GM21526 (cell line): ENCODE results near the gene ADORA1.

Source experiments
- ATAC-seq: cut with Tn5 transposase; IDR thresholded peaks from one replicate; pipeline ENCODE4 v1.9.1; 2021; ENCODE audit warnings: moderate library complexity; ENCODE audit not compliant: unreplicated experiment, low FRiP score

ADORA1 gene

DNA sequence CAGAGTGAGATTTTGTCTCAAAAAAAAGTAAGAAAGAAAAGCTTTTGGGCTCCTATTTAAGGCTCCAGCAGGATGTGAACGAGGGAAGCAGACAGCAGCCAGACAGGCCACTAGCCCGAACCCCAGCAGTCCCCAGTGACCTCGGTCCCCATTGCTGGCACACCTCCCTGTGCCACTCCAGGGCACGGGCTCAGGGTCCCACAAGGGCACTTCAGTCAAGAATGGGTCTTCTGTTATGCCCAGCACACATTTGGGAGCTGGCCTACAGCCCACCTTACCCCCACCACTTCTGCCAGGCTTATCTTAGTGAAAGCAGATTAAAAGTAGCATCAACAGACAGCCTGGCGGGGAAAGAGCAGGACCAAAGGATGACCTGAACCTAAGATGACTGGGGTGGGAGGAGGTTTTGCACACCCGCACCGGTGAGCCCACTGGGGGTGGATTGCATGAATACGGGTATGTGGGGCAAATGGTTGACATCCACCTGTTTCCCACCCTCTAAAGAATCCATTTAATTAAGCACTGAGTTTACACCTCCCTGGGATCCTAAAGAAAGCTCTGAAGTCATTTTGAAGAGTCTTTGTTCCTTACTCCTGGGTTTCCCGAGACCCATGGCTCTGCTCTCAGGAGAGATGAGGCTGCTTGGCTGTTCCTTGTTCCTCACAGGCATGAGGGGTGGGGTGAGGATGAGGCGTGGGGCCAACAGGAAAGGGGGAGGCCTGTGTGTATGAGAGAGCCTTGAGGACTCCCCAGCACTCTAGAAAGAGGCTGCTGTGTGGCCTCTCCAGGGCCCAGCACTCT, 54.3 kb downstream of the ADORA1 start:
- ATAC-seq, result no peak

DNA sequence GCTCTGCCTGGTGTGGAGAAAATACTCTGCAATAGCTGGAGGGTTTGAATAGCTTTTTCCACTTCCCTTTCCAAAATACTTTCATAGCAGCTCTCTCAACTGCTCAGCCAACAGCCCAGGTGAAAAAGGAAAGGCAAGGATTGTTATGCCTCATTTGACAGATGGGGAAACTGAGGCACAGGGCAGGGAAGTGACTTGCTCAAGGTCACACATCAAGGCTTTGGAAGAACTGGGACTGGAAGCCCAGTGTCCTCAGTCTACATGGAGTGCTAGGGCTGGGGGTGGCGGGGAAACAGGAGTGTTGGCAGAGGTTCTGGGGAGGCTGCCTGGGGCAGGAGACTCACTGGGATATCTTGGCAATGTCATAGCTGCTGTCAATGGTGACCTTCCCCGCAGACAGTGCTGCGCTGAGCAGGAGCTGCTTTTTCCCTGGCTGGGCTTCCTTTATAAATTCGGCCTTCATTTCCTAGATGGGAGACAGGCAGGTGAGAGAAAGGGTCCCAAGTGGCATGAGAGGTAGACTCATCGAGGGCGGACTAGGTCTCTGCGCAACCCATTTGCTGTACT, 54.9 kb downstream of the ADORA1 start:
- ATAC-seq, result no peak

- no peak for ATAC-seq
These were observed 56.3 kb downstream of the ADORA1 start for GRCh38 chr1:203183828-203184227.

GRCh38 chr1:203184467-203184866, 56.9 kb downstream of the ADORA1 start:
- no peak for ATAC-seq

DNA sequence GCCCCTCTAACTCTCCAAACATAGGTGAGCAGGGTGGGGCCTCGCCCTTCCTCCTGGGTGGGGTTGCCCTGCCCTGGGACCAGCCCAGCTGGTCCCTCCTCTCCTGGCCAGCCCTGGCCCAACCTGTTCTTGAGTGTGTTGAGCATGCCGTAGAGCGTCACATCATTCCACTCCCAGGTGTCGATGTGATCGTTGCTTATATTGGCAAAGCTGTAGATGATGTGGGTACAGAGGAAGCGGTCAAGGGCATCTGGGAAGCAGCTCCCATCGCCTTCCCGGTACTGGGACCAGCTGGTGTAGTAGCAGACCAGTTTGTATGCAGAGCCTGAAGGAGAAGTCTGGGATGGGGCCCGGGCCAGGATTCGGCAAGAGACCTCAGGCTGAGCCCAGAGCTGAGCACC, 57.5 kb downstream of the ADORA1 start:
- ATAC-seq, result no peak

- no peak for ATAC-seq
These were observed 58.1 kb downstream of the ADORA1 start for GRCh38 chr1:203185585-203185984.

DNA sequence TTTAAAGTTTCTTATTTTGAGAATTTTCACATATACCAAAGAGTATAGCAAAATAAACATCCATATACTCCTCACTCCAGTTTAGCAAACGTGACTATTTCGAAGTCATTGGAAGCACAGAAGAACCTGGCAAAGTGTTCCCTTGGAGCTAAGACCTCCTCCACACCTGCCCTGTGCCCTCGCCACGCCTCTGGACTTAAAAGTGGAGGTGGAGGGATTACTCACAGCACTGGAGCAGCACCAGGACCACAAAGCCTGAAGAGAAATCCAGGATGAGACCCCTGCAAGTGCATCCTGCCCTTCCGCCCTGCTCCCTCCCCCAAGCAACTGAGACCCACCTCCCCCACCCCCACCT, 58.5 kb downstream of the ADORA1 start:
- no peak for ATAC-seq

DNA sequence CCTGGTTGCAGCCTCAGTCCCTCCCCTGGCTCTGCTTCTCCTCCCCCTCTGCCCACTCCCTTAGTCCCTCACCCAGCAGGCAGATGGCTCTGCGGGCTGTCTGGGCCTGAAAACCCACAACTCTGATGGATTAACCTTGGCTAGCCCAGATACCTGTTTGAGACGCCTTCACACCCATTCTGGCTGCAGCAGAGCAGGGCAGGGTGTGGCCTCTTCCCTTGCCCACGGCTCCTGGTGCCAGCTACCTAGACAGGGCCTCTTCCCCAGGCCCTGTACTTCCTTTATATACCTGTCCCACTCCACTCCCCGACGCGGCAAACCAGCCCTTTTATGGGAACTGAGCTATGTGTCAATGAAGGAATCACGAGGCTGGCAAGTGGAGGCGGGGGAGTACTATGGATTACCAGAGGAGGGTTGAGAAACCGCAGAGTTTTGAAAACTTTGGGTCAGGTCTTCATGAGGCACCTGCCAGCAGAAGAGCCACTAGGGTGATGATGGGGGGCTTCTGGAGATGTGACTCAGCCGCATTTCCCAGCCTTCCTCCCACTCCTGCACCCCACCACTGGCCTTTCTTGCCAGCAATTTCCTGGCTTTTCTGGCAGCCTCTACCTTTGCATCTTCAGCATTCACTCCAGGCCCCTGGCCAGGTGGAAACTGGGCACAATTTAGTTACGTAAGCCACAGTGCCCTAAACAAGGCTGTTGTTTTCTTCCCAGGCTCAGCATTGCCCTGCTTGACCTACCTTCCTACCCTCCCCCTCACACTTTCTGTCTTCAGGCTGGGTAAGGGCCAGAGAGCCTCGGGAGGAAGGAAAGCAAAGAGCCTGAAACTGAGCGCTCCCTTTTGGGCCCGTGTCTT, 59.1 kb downstream of the ADORA1 start, which contains the start of gene CHI3L1:
Gene CHI3L1 (minus strand): TSS at position 259 of the 858 bp plus-strand sequence. CDS start 81 bp downstream, at position 178.
- ATAC-seq, result no peak

GRCh38 chr1:203187304-203187685, 59.8 kb downstream of the ADORA1 start:
- no peak for ATAC-seq

DNA sequence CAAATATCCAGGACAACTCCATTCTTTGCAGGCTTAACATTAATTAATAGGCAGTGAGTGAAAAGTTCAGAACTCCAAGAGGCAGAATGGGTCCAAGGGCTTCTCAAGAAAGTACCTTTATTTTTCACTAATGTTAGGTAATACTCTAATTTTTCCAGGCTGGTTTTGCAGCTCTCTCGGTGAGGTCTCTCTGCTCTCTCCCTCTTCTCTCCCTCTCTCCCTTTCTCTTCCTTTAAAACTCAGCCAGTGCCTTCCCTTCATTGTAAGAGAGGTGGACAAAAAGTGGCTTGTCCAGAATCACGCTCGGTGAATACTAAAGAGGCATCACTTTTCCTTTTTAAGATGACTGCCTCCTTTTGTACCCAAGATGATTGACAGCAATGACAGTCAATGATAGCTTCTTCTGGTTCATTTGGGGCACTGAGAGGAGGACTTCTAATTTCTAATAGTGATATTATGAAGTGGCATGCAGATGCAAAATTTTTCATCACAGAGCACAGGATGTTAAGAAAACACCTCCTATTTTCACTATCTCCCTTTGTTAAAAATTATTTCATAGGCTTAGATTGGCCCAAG, 60.3 kb downstream of the ADORA1 start:
- ATAC-seq, result no peak

DNA sequence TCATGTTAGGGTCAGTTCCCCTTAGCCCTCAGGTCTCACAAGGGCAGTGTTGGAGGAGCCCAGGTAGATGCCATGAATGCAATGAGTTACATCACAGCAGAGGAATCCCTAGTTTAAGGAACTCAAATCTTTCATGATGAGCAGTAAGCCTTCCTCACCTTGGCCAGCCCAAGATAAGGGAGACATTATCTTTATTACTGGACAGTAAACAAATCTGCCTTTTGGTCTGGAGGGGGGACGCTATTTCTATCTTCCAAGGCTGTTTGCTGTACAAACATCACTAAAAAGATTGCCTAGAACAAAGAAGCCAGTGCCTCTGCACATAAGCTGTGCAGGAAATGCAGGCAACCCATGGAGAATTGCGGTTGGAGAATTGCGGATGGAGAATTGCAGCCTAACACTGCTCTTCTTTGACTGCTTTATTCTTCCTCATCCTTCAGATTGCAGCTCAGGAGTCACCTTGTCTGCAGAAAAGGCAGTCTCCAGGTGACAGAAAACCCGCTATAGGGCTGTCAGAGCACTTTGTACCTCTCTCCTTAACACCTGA, 61.2 kb downstream of the ADORA1 start:
- no peak for ATAC-seq

- ATAC-seq, result no peak
These were observed 62.4 kb downstream of the ADORA1 start for GRCh38 chr1:203189951-203190352.

DNA sequence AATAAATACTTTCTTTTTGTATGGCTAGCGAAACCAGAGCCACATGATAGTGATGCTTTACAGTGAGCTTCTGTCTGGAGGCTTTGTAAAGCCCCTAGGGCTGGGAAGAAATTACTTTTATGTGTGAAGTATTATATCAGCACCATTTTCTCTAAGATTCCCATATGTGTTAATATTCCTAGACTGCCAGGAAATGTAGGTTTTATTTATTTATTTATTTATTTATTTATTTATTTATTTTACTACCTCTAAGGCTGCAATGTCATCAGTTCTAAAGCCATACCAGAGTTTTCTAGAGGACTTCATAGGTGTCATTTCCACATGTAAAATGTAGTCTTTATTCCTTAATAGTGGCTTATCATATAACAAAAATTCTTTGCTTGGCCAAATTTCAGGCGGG, 63.4 kb downstream of the ADORA1 start:
- no peak for ATAC-seq

- no peak for ATAC-seq
These were observed 68.8 kb downstream of the ADORA1 start for GRCh38 chr1:203196371-203196770.

DNA sequence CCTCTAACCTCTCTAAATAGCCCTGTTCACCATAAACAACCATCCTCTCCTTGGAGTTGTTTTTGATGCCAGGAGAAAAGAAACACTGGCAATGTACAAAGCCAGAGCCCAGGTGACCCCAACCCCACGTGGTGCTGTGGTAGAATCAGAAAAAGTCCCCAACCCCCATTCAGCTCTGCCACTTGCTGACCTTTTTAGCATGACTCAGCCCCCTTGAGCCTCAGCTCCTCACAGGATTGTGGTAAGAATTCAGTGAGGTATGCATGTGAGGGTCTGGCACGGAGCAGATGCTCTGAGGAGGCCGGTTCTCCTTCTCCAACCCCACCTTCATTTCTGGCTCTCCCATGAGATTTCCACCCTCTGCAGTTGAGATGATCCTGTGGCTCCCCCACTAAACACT, 70.1 kb downstream of the ADORA1 start:
- no peak for ATAC-seq

GRCh38 chr1:203199002-203199401, 71.5 kb downstream of the ADORA1 start:
- ATAC-seq, result no peak

DNA sequence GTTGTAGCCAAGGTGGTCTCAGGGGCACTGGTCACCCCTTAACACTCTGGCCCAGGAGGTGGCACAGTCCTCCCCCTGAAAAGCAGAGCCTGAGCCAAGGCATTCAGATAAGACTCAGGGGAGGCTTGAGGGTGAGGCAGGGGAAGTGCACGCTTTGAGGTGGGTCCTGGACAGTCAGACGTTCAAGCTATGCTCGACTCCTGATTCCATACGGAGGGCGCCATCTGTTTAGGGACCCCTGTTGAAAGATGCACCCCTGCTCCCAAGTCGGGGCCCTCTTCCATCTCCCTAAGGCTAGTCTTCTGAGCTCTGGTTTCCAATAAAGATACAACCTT, 71.9 kb downstream of the ADORA1 start:
- ATAC-seq, result no peak

DNA sequence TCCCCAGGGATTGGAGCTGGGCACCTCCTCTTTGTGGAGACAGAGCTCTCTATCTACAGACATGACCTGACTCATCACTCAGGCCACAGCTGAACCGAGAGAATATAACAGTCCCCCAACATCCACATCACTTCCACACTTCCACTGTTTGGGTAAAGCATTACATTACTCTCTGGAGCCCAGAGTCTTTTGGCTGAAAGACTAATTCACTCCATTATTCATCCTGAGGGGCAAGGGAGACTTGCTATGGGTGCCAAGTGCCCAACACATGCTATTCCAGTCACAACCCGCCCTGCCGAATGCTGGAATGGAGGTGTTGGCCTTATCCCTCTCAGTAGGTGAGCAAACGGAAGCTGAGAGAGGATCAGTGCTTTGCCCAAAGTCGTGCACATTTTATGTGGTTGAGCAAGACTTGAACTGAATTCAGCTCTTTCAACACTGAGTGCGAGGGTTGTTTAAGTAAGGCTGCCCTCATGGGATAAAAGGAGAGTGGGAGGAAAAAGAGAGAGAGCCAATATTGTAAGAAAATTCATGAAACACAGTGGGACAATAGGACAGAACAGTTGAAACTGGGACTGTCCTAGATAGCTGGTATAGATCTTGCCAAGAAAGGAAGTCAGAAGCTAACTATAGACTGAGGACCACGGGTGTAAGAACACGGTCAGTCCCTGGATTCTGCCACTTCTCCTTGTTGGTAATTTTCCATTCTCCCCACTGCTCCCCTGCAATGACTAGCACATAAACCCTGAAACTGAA, 72.5 kb downstream of the ADORA1 start:
- ATAC-seq, result no peak

DNA sequence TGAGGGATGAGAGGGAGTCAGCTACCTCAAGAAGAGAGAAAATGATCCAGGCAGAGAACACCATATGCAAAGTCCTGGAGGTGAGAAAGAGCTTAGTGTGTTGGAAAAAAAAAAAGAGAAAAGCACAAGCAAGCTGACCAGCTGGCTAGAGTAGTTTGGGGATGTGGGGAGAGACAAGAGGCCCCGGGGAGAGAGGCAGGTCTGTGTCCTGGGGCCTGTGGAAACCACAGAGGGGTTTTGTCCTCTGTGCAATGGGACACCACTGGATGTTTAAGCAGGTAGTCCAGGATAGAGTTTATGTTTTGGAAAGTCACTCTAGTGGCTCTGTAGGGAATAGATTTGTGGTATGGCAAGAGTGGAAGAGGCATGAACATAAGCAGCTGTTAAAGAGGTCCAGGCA, 73.4 kb downstream of the ADORA1 start:
- no peak for ATAC-seq

- no peak for ATAC-seq
These were observed 74.1 kb downstream of the ADORA1 start for GRCh38 chr1:203201516-203202205.
